Central memory CD4-positive, alpha-beta T cell (primary cell): ENCODE results near the gene MAPK10.

Source experiments
- DNase-seq: peaks from one replicate; pipeline ENCODE4 v3.0.0; 2022
- total RNA-seq, 3 experiments: gene quantifications; one replicate each; lab custom pipeline; 2026; lab: John Stamatoyannopoulos, UW

The MAPK10 gene
- 0 to 0.19 (median 0.04) reads per million in 3 experiments for total RNA-seq

DNA sequence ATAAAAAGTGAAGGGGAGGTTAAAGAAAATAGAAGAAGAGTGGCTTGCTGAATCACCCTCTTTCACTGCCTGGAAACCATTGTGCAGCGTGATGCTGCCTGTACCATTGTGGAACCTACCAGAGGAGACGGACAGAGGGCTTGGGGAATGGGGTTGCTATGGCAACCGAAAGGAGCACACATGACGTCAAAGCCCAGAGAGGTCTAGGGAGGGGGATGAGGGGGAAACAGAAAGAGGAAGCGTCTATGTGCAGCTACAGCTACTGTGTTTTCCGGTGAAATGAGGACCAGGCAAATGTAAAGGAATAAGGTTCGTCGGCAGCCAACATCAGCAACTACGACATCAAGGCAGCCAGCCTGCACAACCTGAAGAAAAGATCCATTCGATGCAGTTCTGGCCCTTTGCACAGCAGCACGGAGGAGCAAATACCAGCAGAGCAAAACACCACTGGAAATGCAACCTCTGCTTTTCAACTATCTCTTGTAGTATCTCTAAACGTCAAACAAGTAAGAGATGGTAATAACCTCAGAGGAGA lies at the start of gene MAPK10:
Gene MAPK10 (minus strand): TSS at position 110 of the 535 bp plus-strand sequence.
- DNase-seq = peak; percentile 62

DNA sequence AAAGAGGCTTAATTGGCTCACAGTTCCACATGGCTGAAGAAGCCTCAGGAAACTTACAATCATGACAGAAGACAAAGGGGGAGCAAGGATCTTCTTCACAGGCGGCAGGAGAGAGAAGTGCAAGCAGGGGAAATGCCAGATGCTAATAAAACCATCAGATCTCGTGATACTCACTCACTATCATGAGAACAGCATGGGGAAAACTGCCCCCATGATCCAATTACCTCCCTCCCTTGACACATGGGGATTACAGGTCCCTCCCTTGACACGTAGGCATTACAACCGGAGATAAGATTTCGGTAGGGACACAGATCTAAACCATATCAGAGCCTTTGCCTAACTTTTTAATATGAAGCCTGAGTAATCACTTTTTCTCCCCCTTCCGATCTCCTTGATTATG lies 43.7 kb upstream of the MAPK10 start:
- DNase-seq = no peak

DNA sequence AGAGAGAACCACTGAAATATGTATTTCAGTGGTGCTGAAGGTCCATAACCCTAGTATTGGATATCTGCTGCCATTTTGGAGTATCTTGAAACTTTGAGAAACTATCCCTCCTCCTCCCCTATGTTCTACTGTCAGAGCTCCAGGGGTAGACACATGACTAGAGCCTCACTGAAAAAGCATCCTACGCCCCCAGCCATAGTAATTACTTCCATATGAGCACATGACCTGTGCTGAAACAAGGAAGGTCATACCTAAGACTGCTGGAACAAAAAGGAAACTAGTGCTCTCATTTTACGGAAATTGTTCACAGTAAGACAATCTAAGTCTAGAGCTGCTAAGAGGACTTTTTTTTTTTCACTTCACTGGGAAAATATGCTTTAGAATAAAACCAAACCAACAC lies 42.0 kb upstream of the MAPK10 start:
- no peak for DNase-seq

DNA sequence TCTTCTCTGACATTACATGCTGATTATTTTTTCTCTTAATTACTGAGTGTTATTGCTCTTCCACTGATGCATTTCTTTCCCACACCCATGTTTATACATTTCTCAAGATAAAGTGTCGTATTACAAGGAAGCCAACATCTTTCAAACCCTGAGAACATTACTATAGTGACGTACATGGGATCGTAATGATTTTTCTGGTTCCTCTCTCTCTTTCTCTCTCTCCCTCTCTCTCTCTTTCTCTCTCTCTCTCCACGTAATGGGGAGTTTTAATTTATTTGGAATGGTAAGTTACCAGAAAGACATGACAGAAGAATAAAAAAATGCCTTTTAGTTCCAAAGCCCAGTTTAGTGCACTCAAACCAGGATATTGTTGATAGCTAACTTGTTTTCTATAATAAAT lies 40.4 kb upstream of the MAPK10 start:
- DNase-seq = no peak

DNA sequence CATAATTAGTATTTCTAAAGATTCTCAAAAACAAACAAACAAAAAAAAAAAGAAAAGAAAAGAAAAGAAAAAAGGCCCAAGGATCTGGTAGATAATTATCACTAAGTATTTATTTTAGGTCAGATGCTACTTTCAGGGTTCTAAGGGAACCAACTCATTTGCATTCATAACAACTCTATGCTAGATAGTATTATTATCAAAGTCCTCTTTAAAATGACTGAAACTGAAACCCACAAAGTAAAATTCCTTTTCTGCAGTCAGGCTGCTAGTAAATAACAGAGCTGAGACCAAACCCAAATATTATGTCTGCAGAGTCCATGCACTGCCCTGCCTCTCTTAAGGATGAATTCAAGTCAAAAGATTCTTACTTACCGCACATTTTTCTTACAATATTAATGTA lies 38.3 kb upstream of the MAPK10 start:
- no peak for DNase-seq

DNA sequence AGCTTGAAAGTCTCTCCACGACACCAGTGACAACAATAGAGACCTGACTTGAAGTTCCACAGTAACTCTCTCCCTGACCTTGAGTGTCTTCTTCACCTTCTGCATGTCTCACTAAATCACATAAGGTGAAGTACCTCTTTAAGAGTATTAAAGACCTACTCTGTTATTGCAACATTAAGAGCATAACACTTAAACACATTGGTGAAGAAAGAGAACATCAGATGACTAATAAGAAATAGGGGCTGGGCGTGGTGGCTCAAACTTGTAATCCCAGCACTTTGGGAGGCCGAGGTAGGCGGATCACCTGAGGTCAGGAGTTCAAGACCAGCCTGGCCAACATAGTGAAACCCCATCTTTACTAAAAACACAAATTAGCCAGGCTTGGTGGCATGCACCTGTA lies 33.9 kb upstream of the MAPK10 start:
- DNase-seq = no peak

DNA sequence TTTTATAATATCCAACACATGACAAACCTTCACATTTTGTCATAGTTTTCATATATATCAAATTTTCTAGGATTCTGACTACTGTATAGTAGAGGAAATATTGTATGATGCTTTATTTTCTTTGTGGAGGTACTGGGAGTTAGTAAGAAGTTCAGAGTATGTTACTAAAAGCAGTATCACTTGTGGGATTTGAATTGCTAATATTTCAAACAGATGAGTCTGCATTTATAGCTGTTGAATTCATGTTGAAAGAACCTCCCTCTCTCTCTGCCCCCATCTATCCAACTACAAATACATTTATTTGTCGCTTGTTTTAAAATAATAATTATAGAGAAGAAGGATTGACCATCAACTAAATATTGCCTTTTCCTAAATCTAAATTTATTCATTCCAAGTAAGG lies 29.8 kb upstream of the MAPK10 start:
- no peak for DNase-seq

DNA sequence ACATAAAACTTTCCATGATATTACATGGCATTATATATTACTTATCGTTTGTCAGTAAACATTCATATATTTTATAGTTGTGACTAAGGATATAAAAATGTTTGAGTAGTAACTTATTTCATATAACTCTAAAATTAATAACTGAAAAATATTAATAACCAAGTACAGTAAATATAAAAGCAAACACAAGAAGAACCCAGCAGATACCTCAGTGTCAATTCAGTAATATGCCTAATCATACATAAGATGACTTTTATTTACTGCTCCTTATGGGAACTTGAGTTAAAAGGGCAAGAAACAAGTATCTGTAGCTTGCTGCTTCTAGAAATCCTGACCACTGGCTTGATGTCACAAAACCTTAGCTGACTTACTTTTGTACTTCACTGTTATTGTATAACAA lies 28.4 kb upstream of the MAPK10 start:
- no peak for DNase-seq

DNA sequence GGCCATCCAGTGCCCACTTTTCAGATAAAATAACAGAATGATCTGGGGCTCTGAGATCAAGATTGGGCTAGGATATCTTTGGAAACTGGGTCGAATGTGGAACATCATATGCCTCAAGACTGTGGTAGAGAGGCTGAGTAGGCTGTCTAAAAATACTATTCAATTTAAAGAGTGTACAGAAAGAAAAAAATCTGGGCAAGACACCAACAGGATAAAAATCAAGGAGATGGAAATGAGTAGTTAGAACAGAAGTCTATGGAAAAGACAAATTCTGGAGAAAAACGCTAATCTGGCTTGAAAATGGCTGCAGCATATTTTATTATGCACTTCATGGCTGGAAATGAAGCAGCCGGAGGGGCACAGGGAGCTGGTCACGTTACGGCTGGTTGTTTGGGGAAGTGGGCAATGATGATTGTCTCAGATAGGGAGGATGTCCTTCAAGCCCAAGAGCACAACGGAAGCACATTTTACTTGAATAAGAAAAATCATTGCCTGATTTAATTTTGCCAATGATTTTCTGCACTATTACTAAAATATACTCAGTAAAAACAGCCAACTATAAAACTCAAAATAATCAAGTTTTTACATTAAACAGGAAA lies 27.1 kb upstream of the MAPK10 start:
- DNase-seq = no peak

DNA sequence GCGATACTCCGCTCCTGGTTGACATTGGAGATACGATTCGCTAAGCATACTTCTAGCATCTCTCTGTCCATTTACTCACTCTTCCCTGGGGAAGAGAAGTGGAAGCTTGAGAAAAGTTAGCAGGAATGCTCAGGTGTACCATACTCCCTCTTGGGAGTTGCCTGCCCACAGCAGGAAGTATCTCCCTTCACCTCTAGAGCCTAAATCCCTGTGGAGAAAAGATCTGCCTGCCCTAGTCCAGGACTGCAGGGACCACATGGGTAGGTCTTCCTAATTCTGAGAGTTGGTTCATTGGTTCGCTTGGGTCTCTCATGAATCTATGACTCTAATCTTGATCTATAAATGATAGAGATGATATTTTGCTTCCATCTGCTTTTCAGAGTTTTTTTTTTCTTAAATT lies 26.3 kb upstream of the MAPK10 start:
- DNase-seq = no peak

DNA sequence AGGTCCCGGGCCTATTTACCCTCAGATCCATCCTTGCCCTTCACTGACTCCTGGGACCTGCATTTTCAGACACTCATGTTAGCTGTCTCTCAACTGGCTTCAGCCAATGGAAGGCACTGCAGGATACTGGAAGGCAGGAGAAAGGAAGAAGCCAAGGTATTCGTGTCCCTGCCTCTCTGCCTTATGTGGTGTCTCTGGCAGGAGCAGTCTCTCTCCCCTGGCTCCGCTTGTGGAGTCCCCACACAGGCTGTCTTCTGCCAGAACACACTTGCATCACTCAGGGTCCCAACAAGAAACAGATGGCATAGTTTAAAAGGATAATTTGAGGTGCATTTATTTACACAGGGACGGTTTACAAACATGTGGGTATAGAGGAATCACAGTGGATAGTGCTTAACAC lies 21.6 kb upstream of the MAPK10 start:
- DNase-seq = no peak

DNA sequence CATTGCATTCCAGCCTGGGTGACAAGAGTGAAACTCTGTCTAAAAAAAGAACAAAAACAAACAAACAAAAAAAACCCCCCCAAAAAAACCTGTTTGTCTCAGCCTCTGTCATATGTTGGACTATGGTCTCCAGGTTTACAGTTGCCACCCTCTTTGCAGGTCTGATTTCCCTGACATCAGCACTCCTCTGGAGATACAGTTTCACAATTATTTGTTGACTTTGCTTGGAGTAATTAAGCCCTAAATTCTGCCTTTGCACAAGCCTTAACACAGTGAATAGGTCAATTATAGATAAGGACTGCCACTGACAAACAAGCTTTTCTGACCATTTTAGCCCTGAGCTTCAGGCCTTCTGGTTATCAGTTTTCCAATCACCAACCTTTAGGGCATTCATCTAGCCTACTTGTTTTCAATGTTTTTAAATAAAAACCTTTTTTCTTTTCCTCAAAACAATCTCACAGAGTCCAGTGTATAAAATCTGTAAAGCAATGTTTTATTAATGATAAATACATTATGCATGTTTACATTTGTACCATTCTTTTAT lies 20.4 kb upstream of the MAPK10 start:
- no peak for DNase-seq

DNA sequence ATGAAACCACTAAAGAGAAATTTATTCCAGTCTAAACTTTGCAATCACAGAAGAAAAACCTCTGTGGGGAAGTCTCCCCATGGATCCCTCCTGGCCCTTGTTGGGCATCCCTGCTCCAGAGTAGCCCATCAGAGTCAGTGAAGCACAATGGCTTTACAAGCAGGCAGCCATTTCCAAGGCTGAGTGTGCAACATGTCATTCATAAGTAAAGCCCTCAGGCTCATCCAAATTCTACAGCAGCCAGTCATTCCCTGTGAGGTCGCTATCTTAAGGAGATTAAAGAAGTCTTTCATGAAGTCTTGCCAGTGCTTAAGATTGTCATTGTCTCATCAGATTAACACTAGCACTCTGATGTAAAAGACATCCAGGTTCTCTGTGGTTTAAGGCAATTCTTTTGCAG lies 17.0 kb upstream of the MAPK10 start:
- no peak for DNase-seq

DNA sequence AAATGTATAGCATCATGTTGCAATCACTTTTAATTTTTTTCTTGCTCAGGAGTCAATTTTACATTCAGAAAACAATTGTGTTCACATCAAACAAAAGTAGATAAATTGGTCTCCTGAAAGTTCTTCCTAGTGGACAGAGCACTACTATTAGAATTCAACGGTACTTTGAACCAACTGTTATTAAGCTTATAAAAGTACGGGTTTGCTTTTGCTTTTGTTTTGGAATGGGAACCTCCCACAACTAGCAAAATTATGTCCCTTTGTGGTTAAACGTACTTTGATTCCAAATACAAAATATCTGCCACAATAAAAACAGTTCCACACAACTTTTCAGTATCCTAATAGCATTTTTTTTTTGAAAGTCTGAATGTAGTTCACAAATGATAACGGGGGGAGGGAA lies 8.6 kb upstream of the MAPK10 start:
- DNase-seq = no peak

DNA sequence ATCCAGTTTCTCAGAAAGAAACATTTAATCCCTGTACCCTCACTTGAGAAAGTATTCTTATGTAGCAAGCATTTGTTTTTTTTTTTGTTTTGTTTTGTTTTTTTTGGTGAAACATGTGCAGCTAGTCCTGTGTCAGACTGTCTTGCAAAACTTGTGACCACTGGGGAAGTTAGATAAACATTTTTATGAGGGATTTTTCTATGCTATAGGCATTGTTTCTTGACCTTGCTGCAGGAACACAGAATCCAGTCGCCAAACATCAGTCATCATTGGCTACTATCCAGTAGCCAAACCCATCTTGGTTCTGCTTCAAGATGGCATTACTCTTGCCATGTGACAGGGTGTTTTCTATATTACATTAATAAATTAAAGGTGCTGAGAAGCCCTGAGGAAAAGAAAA lies 7.7 kb upstream of the MAPK10 start:
- no peak for DNase-seq

DNA sequence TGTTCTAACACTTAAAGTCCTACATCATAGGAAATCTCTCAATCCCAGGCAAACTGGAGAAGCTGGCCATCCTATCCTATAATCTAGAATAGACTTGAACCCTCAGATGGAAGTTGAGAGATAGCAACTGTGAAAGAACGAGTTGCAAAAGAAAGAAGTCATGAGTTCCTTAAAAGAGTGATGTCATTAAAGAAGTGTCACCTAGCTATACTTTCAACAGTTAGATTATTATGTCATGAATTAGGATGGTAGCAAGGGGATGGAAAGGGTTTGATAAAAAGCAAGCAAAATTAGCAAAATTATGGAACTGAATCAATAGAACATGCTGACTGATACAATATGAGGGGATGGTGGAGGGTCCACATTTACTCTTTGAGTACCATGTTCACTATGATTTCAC lies 7.1 kb upstream of the MAPK10 start:
- no peak for DNase-seq

DNA sequence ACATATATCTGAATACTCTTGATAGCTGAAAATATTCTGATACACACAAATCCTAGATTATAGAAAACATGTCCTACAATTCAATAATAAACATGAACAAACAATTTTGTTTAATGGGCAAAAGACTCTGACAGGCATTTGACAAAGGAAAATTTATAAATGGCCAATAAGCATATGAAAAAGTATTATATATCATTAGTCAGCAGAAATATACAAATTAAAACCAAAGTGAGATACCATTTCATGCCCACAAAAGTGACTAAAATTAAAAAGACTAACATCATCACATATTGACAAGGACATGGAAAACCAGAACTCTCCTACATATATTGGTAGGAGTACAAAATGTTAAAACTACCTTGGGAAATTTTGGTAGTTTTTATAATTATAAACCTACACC lies 2.7 kb upstream of the MAPK10 start:
- DNase-seq = no peak

DNA sequence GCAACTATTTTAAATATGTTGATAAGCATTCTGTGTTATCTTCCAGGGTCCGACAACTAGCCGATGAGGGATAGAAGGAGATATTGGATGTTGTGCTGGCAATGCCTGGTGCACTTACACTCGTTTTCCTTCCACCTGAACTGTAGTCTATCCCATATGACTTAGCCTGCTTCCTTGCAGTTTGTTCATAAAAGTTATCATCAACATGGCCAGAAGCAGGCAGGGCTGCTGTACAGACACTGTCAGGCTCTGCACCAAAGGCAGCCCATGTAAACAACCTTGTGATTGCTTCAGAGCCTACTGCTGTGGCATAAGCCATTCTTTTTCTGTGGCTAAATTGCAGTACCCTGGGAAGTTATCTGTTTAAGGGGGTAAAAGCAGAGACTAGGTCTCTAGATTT lies 1.6 kb downstream of the MAPK10 start:
- no peak for DNase-seq

DNA sequence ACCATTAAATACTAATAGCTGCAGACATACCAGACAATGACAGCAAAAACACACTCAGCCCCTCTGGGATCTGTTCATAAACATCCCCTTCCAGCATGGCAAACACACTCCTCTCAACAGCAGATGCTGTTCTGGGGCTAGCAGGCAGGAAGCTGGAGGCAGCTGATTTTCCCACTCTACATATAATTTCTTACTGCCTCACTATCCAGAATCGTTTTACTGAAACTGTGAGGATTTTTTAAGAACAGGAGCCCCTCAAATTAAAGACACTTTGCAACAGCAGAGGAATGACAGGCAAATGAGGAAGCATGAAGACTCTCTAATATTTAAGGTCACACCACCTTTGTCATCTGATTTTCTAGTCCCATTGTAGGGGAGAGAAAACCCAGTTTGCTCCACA lies 2.2 kb downstream of the MAPK10 start:
- DNase-seq = no peak

DNA sequence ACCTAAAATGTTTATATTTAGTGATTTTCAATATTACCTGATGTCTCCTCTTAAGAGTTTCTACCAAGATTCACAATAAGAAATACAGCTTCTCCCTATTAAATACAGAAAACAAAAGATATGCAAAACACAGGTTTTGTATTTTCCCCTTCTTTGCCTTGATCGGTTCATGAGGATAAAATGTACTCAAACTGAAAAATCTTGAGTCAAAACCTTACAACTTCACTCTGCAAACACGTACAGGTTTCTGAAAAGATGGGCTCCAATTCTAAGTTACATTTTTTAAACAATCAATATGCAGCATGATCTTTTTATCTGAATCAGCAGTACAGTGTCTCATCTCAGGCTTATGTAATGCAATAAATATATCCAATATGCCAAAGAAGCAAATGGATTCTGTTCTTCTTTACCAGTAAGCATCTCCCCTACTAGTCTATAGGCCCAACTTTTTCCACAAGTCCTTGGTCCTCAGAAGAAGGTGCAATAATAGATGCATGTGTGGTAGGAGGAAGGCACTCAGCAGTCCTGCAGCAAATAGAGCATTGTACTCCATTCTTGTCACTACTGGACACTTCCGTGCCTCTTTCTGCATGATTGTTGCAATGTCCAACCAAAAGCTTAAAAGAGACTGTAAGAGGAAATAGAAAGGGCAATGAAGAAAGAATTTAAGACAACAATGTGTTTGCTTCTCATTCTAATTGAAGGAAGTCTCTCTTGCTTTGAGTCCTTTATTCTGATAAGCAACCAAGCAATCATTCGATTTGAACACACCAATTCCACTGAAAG lies 3.2 kb downstream of the MAPK10 start:
- DNase-seq = no peak

DNA sequence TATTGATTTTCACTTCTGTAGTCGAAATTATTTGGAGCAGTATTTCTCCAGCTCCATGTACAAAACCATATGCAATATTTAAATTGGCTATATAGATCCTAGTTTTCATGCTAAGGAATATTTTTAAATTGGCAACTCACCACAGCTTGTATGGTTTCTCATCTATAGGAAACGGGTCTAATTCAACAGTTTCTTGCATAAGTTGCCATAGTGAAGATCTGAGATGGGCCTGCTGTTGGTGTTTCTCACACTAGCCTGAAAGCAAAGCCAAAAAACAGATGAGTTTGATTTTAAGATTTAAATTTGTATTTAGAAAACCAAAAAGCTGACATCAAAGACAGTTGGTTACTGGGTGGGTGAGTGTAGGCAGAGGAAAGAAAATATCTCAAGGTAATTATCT lies 5.5 kb downstream of the MAPK10 start:
- no peak for DNase-seq

DNA sequence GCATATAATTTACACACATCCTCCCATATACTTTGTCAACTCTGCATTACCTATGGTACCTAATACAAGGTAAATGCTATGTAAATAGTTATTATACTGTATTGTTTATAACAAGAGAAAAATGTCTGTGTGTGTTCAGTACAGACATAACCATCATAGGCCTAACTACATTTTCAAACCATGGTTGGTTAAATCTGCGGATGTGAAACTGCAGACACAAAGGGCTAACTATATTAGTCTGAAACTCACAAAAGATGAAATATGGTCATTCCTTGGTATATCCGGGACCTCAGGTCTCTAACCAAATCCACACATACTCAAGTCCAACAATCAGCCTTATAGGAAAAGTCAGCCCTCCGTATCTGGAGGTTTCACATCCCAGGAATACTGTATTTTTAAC lies 13.5 kb downstream of the MAPK10 start:
- DNase-seq = no peak

DNA sequence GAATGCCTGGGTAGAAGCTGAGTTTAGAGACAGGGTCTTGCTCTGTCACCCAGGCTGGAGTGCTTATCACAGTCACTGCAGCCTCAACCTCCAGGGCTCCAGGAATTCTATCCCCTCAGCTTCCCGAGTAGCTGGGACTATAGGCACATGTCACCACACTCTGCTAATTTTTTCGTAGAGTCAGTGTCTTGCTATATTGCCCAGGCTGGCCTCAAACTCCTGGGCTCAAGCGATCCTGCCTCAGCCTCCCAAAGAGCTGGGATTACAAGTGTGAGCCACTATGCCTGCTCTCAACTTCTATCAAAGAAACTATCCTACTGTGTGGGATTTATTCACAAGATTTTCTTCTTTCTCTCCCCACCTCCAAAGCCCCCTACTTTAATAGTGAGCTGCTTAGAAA lies 15.7 kb downstream of the MAPK10 start:
- DNase-seq = no peak

DNA sequence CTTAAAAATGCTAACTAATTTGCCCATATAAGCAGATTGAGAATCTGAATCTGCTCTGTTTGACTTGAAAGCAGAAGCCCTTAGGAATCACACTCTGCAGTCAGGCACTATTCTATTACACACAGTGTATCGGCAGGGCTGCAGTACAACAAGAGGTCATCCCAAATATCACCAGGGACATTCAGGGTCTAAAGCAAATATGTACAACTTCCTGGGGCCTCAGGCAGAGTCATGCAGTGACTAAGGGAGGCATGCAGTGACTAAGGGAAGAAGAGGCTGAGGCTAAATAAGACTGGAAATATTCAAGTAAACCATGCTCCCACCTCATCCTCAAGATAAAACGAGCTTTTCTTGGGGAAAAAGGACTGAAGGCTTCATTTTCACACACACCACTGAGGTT lies 20.9 kb downstream of the MAPK10 start:
- DNase-seq = no peak
